BLaER1 treated with 17β-estradiol and CSF1 and Interleukin-3, amounts not matched to agents 10 nM and 100 nM (cell line): Measurements from ENCODE around the gene KIFAP3.

Source experiments
- H3K27ac ChIP-seq, 11 experiments: shearing (Covaris generic); formaldehyde crosslinking; 2 replicates each; pipeline ENCODE4 v1.8.1; 2022
- H3K27me3 ChIP-seq, 11 experiments: shearing (Covaris generic); formaldehyde crosslinking; 2 replicates each; pipeline ENCODE4 v1.8.1; 2022
- H3K36me3 ChIP-seq, 11 experiments: shearing (Covaris generic); formaldehyde crosslinking; 2 replicates each; pipeline ENCODE4 v1.8.1; 2022
- H3K4me1 ChIP-seq, 10 experiments: shearing (Covaris generic); formaldehyde crosslinking; 2 replicates each; pipeline ENCODE4 v1.8.1; 2022
- H3K4me2 ChIP-seq, 11 experiments: shearing (Covaris generic); formaldehyde crosslinking; 2 replicates each; pipeline ENCODE4 v1.8.1; 2022
- H3K4me3 ChIP-seq, 10 experiments: shearing (Covaris generic); formaldehyde crosslinking; 2 replicates each; pipeline ENCODE4 v1.8.1; 2022
- H3K9ac ChIP-seq, 11 experiments: shearing (Covaris generic); formaldehyde crosslinking; 2 replicates each; pipeline ENCODE4 v1.8.1; 2022
- H3K9me3 ChIP-seq, 11 experiments: shearing (Covaris generic); formaldehyde crosslinking; replicated peaks in 1 of 11; 2 replicates each; pipeline ENCODE4 v1.8.1; 2022
- H4K20me1 ChIP-seq, 11 experiments: shearing (Covaris generic); formaldehyde crosslinking; 2 replicates each; pipeline ENCODE4 v1.8.1; 2022
- Cebpa-rat ChIP-seq, 11 experiments: shearing (Covaris generic); IDR thresholded peaks; 2 replicates each; pipeline ENCODE4 v1.8.1; 2022

Gene KIFAP3

DNA sequence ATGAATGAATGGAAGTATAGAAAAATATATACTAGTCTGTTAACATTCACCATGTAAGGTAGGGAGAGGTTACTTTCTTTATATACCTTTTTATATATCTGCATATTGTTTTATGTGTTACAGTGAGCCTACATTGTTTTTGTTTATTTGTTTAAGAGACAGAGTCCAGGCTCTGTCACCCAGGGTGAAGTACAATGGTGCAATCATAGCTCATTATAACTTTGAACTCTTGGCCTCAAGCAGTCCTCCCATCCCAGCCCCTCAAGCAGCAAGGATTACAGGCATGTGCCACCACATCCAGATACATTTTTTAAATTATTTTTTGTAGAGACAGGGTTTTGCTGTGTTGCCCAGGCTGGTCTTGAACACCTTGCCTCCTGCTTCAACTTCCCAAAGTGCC is 173.4 kb downstream of the KIFAP3 start:
- Histone ChIP-seq H3K4me1 (peaks cover 9 to 31% (median 14%) of the 10 kb centered on the region in 10 experiments; a peak in 17 of 20 replicates), H3K36me3 (no peaks in the 10 kb centered on the region), H3K9ac (no peak overlapping the region), H3K9me3 (0 out of 22 replicates have a peak, but pooled peaks cover 0 to 5% (median 0%) of the 10 kb centered on the region in 11 experiments), H4K20me1 (no peaks in the 10 kb centered on the region), H3K4me2 (no peak overlapping the region), H3K27me3 (no peaks in the 10 kb centered on the region), H3K27ac (no peak overlapping the region), H3K4me3 (no peak overlapping the region)
- TF ChIP-seq Cebpa-rat (IDR thresholded peaks at IDR 0.05) = no peak

DNA sequence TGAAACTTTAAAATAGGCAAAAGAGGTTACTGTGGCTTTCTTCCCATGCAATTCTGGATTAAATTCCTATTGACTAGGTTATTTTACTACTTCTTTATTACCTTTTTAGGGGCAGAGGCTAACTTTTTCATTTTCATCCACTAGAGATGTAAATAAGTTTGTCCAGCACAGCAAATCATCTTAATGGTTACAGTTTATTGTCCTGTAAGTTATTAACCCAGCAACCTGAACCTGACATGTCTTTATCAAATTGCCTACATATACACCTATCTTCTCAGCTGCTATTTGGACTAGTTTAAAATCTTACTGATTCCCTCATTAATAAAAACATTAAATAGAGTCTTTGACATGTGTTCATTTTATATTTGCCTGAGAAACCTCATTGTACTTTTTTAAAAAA is 173.9 kb downstream of the KIFAP3 start:
- H3K4me2 ChIP-seq = no peak overlapping the region
- no peak overlapping the region for H3K4me3 ChIP-seq
- H3K9me3 ChIP-seq = 0 out of 22 replicates have a peak, but pooled peaks cover 0 to 5% (median 0%) of the 10 kb centered on the region in 11 experiments
- no peaks in the 10 kb centered on the region for H3K36me3 ChIP-seq
- no peak overlapping the region for H3K27ac ChIP-seq
- no peak overlapping the region for H3K9ac ChIP-seq
- H3K4me1 ChIP-seq = peaks cover 9 to 36% (median 14%) of the 10 kb centered on the region in 10 experiments; a peak in 17 of 20 replicates
- TF ChIP-seq Cebpa-rat (IDR thresholded peaks at IDR 0.05) = no peak
- no peaks in the 10 kb centered on the region for H3K27me3 ChIP-seq
- no peaks in the 10 kb centered on the region for H4K20me1 ChIP-seq

DNA sequence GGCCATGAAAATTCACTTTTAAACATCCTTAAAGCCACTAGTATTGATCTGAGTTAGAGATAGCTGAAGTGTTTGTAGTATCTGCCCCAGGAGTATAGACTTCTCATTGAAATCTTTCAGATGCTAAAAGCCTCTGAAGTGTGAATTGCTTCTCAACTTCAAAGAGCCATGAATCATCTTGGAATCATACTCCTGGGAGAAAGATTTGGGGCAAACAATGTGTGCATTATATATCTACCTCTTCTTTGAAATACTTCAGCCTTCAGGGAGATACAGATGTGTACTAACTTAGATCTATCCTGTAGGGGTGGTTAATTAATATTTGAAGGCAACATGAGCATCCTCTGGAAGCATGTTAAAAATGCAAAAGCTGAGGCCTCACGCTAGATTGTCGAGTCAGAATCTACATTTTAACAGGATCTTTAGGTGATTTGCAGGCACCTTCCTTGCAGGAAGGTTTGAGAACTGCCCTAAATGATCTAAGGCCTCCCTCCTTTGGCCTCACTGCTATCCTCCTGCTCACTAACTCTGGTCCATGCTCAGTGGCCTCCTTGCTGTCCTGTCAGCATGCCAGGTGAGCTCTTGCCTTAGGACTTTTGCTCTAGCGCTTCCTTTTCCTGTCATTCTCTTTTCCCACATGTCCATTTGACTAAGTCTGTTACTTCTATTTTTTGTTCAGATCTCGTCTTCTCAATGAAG is 174.8 kb downstream of the KIFAP3 start:
- TF ChIP-seq Cebpa-rat (IDR thresholded peaks at IDR 0.05) = no peak
- Histone ChIP-seq H3K36me3 (no peaks in the 10 kb centered on the region), H3K4me2 (no peak overlapping the region), H3K27me3 (no peaks in the 10 kb centered on the region), H3K27ac (no peak overlapping the region), H3K9ac (no peak overlapping the region), H3K9me3 (no peaks in the 10 kb centered on the region), H4K20me1 (no peaks in the 10 kb centered on the region), H3K4me1 (peaks cover 10 to 41% (median 16%) of the 10 kb centered on the region in 10 experiments), H3K4me3 (no peak overlapping the region)

DNA sequence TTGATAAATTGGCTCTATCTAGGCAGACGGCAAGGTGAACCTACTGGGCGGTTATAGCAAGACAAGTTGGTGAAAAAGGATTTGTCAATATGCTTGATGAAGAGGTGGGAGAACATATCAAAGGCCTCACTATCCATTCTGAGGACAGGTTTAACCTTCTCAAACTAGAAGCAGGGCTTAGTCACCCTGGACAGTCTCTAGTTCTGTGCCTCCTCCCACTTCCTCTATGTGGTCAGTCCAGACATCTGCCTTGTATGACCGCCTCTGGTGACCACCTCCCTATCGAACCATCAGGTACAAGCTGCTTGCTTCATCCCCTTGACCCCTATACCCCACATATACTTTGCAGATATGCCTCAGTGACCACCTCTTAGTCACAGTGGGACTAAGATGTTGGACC is 178.5 kb downstream of the KIFAP3 start:
- H3K9me3 ChIP-seq = no peaks in the 10 kb centered on the region
- H3K4me3 ChIP-seq = no peak overlapping the region
- no peak overlapping the region for H3K9ac ChIP-seq
- peaks cover 0 to 6% (median 0%) of the 10 kb centered on the region in 11 experiments; a peak in 4 of 22 replicates for H4K20me1 ChIP-seq
- H3K4me2 ChIP-seq = peak overlapping the region in 3 of 11 experiments; percentile 39 to 53 (median 42); a peak in 6 of 22 replicates
- no peak overlapping the region for H3K27ac ChIP-seq
- no peak for TF ChIP-seq Cebpa-rat (IDR thresholded peaks at IDR 0.05)
- H3K36me3 ChIP-seq = no peaks in the 10 kb centered on the region
- peaks cover 22 to 42% (median 24%) of the 10 kb centered on the region in 10 experiments for H3K4me1 ChIP-seq
- H3K27me3 ChIP-seq = no peaks in the 10 kb centered on the region

DNA sequence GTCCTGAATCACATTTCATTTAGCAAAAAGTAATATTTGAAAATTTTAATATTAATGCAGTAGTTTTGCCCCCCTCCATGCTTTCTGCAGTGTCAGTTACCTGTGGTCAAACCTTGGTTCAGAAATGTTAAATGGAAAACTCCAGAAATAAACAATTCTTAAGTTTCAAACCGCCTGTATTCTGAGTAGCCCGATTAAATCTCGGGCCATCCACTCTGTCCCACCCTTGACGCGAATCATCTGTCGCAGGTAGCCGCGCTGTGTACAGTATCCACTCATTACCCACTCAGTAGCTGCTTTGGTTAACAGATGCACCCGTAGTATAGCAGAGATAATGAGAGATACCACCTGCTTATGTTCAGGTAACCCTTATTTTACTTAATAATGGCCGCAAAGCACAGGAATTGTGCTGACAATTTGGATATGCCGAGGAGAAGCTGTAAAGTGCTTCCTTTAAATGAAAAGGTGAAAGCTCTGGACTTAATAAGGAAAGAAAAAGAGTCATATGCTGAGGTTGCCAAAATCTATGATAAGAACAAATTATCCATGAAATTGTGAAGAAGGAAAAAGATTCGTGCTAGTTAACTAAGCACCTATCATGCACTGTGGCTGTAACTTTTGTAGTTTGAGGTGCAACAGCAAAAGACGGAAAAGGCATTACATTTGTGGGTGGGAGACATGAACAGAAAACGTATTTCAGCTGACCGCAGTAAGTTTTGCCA is 179.9 kb downstream of the KIFAP3 start:
- no peak for TF ChIP-seq Cebpa-rat (IDR thresholded peaks at IDR 0.05)
- Histone ChIP-seq H3K4me2 (peak overlapping the region; percentile 76 to 93 (median 89)), H3K4me1 (peaks cover 23 to 47% (median 26%) of the 10 kb centered on the region in 10 experiments), H3K4me3 (peak overlapping the region; percentile 82 to 99 (median 94)), H3K9me3 (no peaks in the 10 kb centered on the region), H3K36me3 (no peaks in the 10 kb centered on the region), H3K9ac (peak overlapping the region; percentile 89 to 99 (median 97)), H3K27me3 (no peaks in the 10 kb centered on the region), H4K20me1 (peaks cover 0 to 16% (median 4%) of the 10 kb centered on the region in 11 experiments; a peak in 5 of 22 replicates), H3K27ac (peak overlapping the region; percentile 93 to 100 (median 98); a peak in 21 of 22 replicates)

DNA sequence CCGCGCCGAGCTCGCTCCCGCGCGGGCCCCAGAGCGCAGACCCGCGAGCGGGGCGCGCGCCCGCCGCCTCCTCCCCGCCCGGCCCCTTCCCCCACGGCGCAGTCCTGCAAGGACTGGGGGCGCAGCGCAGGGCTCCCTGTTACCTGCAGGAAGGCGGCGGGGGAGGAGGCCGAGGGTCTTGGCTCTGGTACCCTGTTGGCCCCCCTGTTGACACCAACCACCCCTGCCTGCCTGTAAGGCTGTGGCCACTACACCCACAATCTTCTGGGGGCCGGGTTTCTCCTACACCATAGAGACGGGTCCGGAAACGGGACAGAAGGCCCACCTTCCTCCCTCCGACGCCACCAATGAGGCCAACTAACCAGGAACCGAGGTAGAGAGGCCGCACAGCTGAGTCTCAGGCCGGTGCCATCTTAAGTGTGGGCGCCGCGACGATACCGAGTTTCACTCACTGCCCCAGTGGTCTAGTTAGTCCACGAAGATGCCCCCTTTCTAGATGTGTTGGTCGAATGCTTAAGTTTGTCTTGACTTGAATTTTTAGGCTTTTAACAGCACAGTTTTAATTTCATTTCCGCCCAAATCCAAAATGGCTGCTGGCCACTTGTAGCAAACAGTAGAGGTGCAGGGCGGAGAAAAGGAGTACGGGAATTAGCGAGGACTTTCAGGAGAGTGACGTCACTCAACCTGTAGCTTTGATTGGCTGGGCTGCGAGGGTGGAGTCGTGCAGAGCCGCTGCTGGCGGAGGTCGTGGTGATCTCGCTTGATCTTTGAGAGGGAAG is 180.7 kb downstream of the KIFAP3 start, which contains the start of gene SCYL3:
SCYL3 (minus strand) TSS at position 252 of the 779 bp plus-strand sequence. CDS start 5,056 bp downstream, outside the sequence.
- Histone ChIP-seq H3K4me1 (peaks cover 23 to 47% (median 26%) of the 10 kb centered on the region in 10 experiments), H4K20me1 (peaks cover 0 to 19% (median 4%) of the 10 kb centered on the region in 11 experiments; a peak in 5 of 22 replicates), H3K9me3 (no peaks in the 10 kb centered on the region), H3K27ac (peak within 1 kb of the TSS; percentile 93 to 100 (median 98)), H3K4me3 (peak within 1 kb of the TSS; percentile 82 to 99 (median 94)), H3K9ac (peak within 1 kb of the TSS; percentile 89 to 99 (median 97)), H3K27me3 (no peaks in the 10 kb centered on the region), H3K4me2 (peak within 1 kb of the TSS; percentile 86 to 97 (median 91)), H3K36me3 (peaks cover 0 to 2% (median 0%) of the 10 kb centered on the region in 11 experiments; a peak in 5 of 22 replicates)
- TF ChIP-seq Cebpa-rat (IDR thresholded peaks at IDR 0.05) = no peak

DNA sequence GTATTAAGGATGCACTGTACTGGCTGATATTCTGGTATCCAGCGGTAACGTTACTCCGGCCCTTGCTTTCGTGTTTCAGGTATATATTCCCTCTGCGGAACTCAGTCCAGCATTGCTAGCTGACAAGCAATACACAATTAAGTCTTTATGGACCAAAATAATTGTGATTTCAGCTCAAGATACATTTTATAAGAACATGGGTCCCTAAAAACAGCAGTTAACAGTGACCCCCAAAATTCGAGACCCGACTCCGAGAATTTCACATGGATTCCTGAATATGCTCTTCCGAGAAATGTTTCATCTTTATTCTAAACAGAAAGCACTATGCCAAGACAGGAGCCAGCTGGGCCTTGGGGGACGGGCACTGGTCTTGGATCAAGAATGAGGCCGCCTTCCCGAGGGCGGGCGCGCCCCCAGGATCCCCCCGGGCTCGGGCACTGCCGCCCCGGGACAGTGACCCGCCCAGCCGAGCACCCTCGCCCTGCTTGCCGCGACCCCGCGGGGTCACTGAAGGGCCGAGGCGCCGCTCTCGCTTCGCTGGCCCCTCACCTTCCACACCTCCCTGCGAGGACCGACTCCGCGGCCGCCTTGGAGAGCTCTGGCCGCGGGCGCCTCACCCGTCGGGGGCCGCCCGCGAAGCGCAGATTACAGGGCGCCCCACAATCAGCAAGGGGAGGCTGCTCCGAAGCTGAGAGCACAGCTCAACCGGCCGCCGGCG is 181.4 kb downstream of the KIFAP3 start:
- no peak for TF ChIP-seq Cebpa-rat (IDR thresholded peaks at IDR 0.05)
- H3K36me3 ChIP-seq = peaks cover 4 to 9% (median 7%) of the 10 kb centered on the region in 11 experiments; a peak in 20 of 22 replicates
- peak overlapping the region; percentile 86 to 97 (median 91) for H3K4me2 ChIP-seq
- peak overlapping the region; percentile 82 to 99 (median 94) for H3K4me3 ChIP-seq
- H3K9me3 ChIP-seq = no peaks in the 10 kb centered on the region
- no peaks in the 10 kb centered on the region for H3K27me3 ChIP-seq
- H3K9ac ChIP-seq = peak overlapping the region; percentile 89 to 99 (median 97)
- H3K4me1 ChIP-seq = peaks cover 23 to 47% (median 26%) of the 10 kb centered on the region in 10 experiments
- peaks cover 0 to 19% (median 5%) of the 10 kb centered on the region in 11 experiments; a peak in 5 of 22 replicates for H4K20me1 ChIP-seq
- H3K27ac ChIP-seq = peak overlapping the region; percentile 93 to 100 (median 98)
